Aorta (tissue), 5 donors: ENCODE data around the gene AKAP13. TPM values are rescaled to one million over a fixed set of nuclear protein-coding genes. Genes with fewer than 3 reads are reported as not detected.

Source experiments
- ATAC-seq: fragments of 200-7000 bp; cut with Tn5 transposase; one replicate; pipeline ENCODE4 v1.9.1; 2022; ENCODE audit warnings: moderate library complexity; ENCODE audit not compliant: low FRiP score
- DNase-seq, 2 donors: peaks; one replicate each; pipeline ENCODE4 v3.0.0-alpha.2; 2020
- H3K27ac ChIP-seq, 2 donors: one replicate each; pipeline ENCODE4 v1.5.1; 2013; ENCODE audit warnings: low read length in 2 of 2, mild to moderate bottlenecking in 2 of 2, moderate library complexity in 2 of 2, control low read depth in 1 of 2, inconsistent platforms in 1 of 2, low read depth in 1 of 2
- H3K27me3 ChIP-seq, 2 donors: one replicate each; pipeline ENCODE4 v1.6.1; 2013; ENCODE audit warnings: control low read depth in 1 of 2, low read length in 1 of 2, mild to moderate bottlenecking in 1 of 2, moderate library complexity in 1 of 2; ENCODE audit not compliant: insufficient read depth in 2 of 2, control insufficient read depth in 1 of 2
- H3K36me3 ChIP-seq, 2 donors: one replicate each; pipeline ENCODE4 v1.6.1; 2013; ENCODE audit warnings: control low read depth in 1 of 2, low read length in 1 of 2, mild to moderate bottlenecking in 1 of 2; ENCODE audit not compliant: insufficient read depth in 2 of 2, control insufficient read depth in 1 of 2
- H3K4me1 ChIP-seq, 2 donors: one replicate each; pipeline ENCODE4 v1.6.1; 2013; ENCODE audit warnings: low read length in 2 of 2, control low read depth in 1 of 2, mild to moderate bottlenecking in 1 of 2, moderate library complexity in 1 of 2; ENCODE audit not compliant: insufficient read depth in 2 of 2, control insufficient read depth in 1 of 2
- H3K4me3 ChIP-seq, 2 donors: one replicate each; pipeline ENCODE4 v1.5.1; 2013; ENCODE audit warnings: low read length in 2 of 2, control low read depth in 1 of 2, mild to moderate bottlenecking in 1 of 2
- H3K9me3 ChIP-seq: one replicate; pipeline ENCODE4 v1.6.1; 2013; ENCODE audit warnings: mild to moderate bottlenecking, low read length; ENCODE audit not compliant: control insufficient read depth
- WGBS, 2 donors: extraction: QIAGEN DNeasy Blood & Tissue Kit; methylation state at CpG; one replicate each; pipeline ENCODE4 v1.1.7; 2013; 5-methylcytosine and 5-hydroxymethylcytosine counted together
- intact Hi-C, 2 donors: fragments of 100-400 bp; cut with DNase I; formaldehyde crosslinking; loops; one replicate each; pipeline versions ENCODE4 v1.14.2 to v1.15.0; 2022
- polyA plus RNA-seq, 2 donors: library from polyadenylated mRNA; stranded (reverse); fragments of 200-250 nt; gene quantifications; one replicate each; pipeline ENCODE4 v1.2.3, GENCODE V29; 2013
- total RNA-seq, 2 donors: library from RNA; stranded (reverse); fragmentation: NEBNext Ultra II Directional; extraction: Animal tissue kit (Norgen Biotek cat#: 25700); gene quantifications; one replicate each; pipeline ENCODE4 v1.2.1, GENCODE V29; 2021
- donor health status: healthy with polysubstance abuse.
- donor health status: Bipolar disorder and iron deficiency.
- donor health status: DM: no; HTN: no; CAD: no.
- donor health status: DM: no; HTN: no; CAD: no.
- donor health status: DM: yes; HTN: yes; CAD: no.

AKAP13 gene
- total and polyA plus RNA-seq, 4 donors: 29.6 to 267 (median 138) TPM

DNA sequence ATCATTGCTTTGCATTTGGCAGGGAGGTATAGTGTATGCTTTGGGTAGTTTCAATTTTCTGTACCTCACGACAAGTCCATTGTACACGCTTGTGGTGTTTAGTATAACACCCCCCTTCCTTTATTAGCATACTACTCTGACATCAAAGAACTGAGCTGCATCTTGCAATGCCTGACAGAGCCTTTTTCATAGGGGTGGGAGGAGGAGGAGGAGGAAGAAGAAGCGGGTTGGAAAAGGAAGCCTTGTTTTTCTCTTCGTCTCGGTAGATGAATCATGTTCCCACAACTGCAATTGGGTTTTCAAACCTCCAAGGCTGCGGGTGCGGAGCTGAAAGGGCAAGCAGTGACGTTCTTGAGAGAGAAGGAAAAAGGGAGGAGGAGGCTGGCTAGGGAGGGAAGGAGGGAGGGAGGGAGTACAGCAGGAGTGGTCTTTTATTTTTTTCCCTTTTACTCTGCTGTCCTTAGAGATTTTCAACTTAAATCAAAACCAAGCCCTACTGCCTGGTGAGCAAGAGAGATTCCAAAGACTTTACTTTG, 238.6 kb downstream of the AKAP13 start:
- Histone ChIP-seq H3K36me3 (no peaks in the 10 kb centered on the region), H3K4me1 (peaks cover 3 to 13% of the 10 kb centered on the region in 2 donors), H3K4me3 (peak overlapping the region; percentile 88 to 100), H3K27ac (peak overlapping the region; percentile 96 to 97), H3K9me3 (no peaks in the 10 kb centered on the region), H3K27me3 (no peaks in the 10 kb centered on the region)
- peak; percentile 84 for ATAC-seq
- peak; percentile 87 to 89 for DNase-seq
- intact Hi-C loops: loop anchor here in 1 of 2 donors (5.0 kb wide), 1 partner anchor 88 kb away; no protein-coding TSS in a partner anchor
- WGBS, 2 donors: 0 to 2% methylated on average over 8 of the region's 8 CpGs

DNA sequence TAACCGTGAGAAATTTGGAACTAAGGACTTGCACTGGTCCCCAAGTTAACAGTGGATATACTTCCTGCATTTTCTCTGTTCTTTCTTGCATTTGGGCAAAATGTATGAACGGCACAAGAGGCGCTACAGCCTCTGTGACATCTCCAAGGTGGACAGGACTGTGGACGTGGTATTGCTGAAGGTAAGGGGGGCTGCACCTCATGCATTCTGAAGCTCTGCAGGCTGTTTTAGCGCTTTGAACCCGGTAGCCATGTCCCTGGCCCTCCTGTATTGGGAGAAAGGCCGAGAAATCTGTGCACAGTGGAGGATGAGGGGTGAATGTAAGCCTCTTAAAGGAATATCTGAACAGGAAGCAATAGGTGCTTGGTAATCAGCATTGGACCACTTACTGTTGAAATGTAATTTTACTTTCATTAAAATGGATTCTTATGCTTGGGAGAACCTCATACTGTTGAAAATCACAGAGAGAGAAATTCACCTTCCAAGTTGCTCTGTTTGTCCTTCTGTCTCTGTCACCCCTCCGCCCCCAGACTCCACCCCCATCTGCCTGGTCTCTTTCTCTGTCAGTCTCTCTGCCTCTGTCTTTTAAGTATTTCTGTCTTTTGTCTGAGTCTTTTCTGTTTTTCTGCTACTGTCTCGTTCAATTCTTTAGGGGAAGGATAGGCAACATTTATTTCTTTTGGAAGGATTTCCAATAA, 239.7 kb downstream of the AKAP13 start:
- Histone ChIP-seq H3K36me3 (no peaks in the 10 kb centered on the region), H3K27me3 (no peaks in the 10 kb centered on the region), H3K9me3 (no peaks in the 10 kb centered on the region), H3K4me1 (peaks cover 7 to 13% of the 10 kb centered on the region in 2 donors), H3K4me3 (peak overlapping the region; percentile 82 to 100), H3K27ac (peak overlapping the region; percentile 83 to 96)
- 0 to 6% methylated on average over 9 of the region's 9 CpGs for WGBS, 2 donors
- no peak for ATAC-seq
- intact Hi-C loops: loop anchor here (5.0 to 10.0 kb wide), 4 partner anchors 47 to 87 kb away; no protein-coding TSS in a partner anchor
- DNase-seq: no peak

DNA sequence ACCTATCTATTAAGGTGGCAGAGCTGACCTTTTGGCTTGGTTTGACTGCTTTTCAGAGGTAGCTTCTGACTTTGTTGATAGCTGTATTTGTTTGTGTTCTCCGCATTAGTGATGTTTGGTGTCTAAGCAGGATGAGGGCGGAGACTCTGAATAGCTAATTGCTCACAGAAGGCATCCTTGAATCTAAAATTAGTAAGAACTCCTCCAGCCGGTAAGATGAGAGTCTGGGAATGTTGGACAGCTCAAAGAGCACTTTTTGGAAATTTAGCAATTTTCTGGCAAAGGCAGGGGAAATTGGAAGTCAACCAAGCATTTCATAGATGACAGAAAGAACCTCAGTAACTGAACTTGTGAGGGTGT, 240.3 kb downstream of the AKAP13 start:
- Histone ChIP-seq H3K27me3 (no peaks in the 10 kb centered on the region), H3K36me3 (no peaks in the 10 kb centered on the region), H3K4me3 (peak overlapping the region; percentile 82 to 100), H3K4me1 (peaks cover 7 to 15% of the 10 kb centered on the region in 2 donors), H3K27ac (peak overlapping the region; percentile 80 to 83), H3K9me3 (no peaks in the 10 kb centered on the region)
- ATAC-seq: peak; percentile 33
- intact Hi-C loops: loop anchor here (5.0 to 10.0 kb wide), 3 partner anchors 47 to 84 kb away; no protein-coding TSS in a partner anchor
- DNase-seq: no peak
- WGBS, 2 donors: 0 to 4% methylated on average over 3 of the region's 3 CpGs

- peak overlapping the region; percentile 82 to 100 for H3K4me3 ChIP-seq
- H3K27me3 ChIP-seq: no peaks in the 10 kb centered on the region
- WGBS, 2 donors: 6% methylated on average over 4 of the region's 4 CpGs
- no peaks in the 10 kb centered on the region for H3K9me3 ChIP-seq
- intact Hi-C loops: loop anchor here (5.0 to 10.0 kb wide), 3 partner anchors 46 to 84 kb away; no protein-coding TSS in a partner anchor
- H3K36me3 ChIP-seq: no peaks in the 10 kb centered on the region
- ATAC-seq: no peak
- peaks cover 7 to 20% of the 10 kb centered on the region in 2 donors for H3K4me1 ChIP-seq
- DNase-seq: no peak
- peak overlapping the region in 1 of 2 donors; percentile 84 for H3K27ac ChIP-seq
These were observed 240.7 kb downstream of the AKAP13 start for GRCh38 chr15:85621094-85621493.

DNA sequence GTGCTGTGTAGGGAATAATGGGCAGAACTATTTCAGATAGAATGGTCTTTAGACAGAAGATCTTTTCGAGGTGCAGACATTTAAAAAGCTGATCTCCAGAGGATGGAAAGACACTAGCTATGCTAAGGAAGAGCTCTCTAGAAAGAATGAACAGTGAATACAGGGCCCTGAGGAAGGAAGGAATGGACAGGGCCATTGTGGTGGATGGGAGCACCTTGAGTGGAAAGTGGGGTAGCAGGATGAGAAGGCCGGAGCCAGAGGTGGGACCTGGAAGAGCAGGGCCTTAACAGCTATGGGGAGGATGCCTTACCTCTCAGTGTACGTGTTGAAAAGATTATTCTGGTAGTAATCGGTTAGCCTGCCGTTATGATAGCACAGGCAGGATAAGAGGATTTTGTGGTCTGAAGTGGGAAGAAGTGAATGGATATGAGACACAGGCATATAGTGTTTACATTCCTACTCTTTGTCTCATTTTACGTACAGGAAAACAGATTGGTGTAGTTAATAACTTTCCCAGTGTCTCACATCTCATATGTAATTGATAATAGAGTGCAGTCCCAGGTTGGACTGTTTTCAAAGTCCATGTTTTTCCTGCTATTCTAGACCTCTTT, 241.9 kb downstream of the AKAP13 start:
- Histone ChIP-seq H3K27ac (peak overlapping the region; percentile 1 to 93), H3K4me3 (peak overlapping the region; percentile 82 to 100), H3K9me3 (no peaks in the 10 kb centered on the region), H3K36me3 (no peaks in the 10 kb centered on the region), H3K27me3 (no peaks in the 10 kb centered on the region), H3K4me1 (peaks cover 7 to 23% of the 10 kb centered on the region in 2 donors)
- intact Hi-C loops: loop anchor here (5.0 to 10.0 kb wide), 3 partner anchors 45 to 82 kb away; no protein-coding TSS in a partner anchor
- WGBS, 2 donors: 7% methylated on average over 6 of the region's 6 CpGs
- no peak for ATAC-seq
- DNase-seq: no peak

GRCh38 chr15:85623315-85624049, 243.1 kb downstream of the AKAP13 start:
- intact Hi-C loops: loop anchor here (5.0 to 10.0 kb wide), 3 partner anchors 44 to 81 kb away; no protein-coding TSS in a partner anchor

GRCh38 chr15:85624291-85624801, 243.9 kb downstream of the AKAP13 start:
- Histone ChIP-seq H3K27me3 (no peaks in the 10 kb centered on the region), H3K36me3 (no peaks in the 10 kb centered on the region), H3K4me1 (peaks cover 5 to 12% of the 10 kb centered on the region in 2 donors), H3K4me3 (no peak overlapping the region), H3K9me3 (no peaks in the 10 kb centered on the region), H3K27ac (peak overlapping the region in 1 of 2 donors; percentile 79)
- WGBS, 2 donors: 16 to 18% methylated on average over 7 of the region's 7 CpGs
- intact Hi-C loops: loop anchor here (5.0 to 10.0 kb wide), 3 partner anchors 43 to 80 kb away; no protein-coding TSS in a partner anchor
- DNase-seq (no peak), ATAC-seq (peak; percentile 42)

More at GRCh38 chr15:85623315-85624049, 243.1 kb downstream of the AKAP13 start:
- H3K27ac ChIP-seq: peak overlapping the region; percentile 69 to 88
- ATAC-seq (peak; percentile 26), DNase-seq (no peak)
- peak overlapping the region; percentile 11 to 75 for H3K4me3 ChIP-seq
- 3 to 7% methylated on average over 5 of the region's 5 CpGs for WGBS, 2 donors
- H3K36me3 ChIP-seq: no peaks in the 10 kb centered on the region
- H3K4me1 ChIP-seq: peaks cover 5 to 12% of the 10 kb centered on the region in 2 donors
- no peaks in the 10 kb centered on the region for H3K9me3 ChIP-seq
- no peaks in the 10 kb centered on the region for H3K27me3 ChIP-seq
